ENCODE results near the gene TMEM87B. TPM values are rescaled to one million over a fixed set of nuclear protein-coding genes. Genes with fewer than 3 reads are reported as not detected.

Gene TMEM87B
- total RNA-seq, 2 donors from 2014 or later = 14.8 to 15.3 TPM

DNA sequence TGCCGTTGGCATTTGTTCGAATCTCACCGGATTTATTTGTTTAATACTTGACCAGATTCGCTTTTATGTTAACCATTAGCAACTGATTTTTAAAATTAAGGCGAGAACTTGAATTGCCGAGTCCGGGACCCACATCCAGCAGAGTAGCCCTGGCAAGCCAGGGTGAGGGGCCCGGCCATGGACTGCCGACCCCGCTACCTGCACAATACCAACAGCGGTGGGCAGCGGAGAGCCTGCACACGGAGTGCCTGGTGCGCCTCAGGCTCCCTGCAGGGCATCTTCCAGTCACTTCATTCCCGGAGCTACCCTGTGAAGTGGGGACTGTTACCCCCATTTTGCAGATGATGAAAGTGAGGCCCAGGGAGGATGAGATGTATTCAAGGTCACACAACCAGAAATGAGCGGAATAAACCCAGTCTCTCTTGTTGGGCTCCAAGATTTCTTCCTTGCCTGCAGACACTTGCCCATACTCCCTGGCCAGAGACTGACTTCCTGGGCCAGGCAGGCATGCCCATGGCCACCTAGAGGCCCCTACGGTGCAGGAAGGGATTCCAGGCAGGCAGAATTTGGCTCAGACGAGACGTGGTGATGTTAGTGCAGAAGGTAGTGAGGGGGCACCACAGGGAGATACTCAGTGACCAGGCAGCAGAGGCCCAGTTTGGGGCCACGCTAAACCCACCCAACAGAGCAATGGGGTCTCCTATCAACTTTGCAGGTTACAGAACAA lies 86.0 kb downstream of the TMEM87B start:
- Histone ChIP-seq H3K4me3 (no peak overlapping the region), H3K27me3 (no peaks in the 10 kb centered on the region), H3K4me1 (peaks cover 11% of the 10 kb centered on the region), H3K36me3 (replicated peaks in 1 of 2; ENCODE audit: insufficient read depth in 1 of 2, low read depth in 2 of 2) (no peaks in the 10 kb centered on the region), H3K27ac (no peak overlapping the region), H3K9me3 (no peaks in the 10 kb centered on the region)
- intact Hi-C loops (cut with DNase I) = no loop called here
- no peak for DNase-seq
- TF ChIP-seq, protein P1, sequence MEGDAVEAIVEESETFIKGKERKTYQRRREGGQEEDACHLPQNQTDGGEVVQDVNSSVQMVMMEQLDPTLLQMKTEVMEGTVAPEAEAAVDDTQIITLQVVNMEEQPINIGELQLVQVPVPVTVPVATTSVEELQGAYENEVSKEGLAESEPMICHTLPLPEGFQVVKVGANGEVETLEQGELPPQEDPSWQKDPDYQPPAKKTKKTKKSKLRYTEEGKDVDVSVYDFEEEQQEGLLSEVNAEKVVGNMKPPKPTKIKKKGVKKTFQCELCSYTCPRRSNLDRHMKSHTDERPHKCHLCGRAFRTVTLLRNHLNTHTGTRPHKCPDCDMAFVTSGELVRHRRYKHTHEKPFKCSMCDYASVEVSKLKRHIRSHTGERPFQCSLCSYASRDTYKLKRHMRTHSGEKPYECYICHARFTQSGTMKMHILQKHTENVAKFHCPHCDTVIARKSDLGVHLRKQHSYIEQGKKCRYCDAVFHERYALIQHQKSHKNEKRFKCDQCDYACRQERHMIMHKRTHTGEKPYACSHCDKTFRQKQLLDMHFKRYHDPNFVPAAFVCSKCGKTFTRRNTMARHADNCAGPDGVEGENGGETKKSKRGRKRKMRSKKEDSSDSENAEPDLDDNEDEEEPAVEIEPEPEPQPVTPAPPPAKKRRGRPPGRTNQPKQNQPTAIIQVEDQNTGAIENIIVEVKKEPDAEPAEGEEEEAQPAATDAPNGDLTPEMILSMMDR (IDR thresholded peaks at IDR 0.05) = no peak
- no peak for TF ChIP-seq POLR2A (IDR thresholded peaks at IDR 0.05)
- 76 to 86% methylated on average over 19 to 20 of the region's 20 CpGs for WGBS, 2 donors
- ATAC-seq = no peak

DNA sequence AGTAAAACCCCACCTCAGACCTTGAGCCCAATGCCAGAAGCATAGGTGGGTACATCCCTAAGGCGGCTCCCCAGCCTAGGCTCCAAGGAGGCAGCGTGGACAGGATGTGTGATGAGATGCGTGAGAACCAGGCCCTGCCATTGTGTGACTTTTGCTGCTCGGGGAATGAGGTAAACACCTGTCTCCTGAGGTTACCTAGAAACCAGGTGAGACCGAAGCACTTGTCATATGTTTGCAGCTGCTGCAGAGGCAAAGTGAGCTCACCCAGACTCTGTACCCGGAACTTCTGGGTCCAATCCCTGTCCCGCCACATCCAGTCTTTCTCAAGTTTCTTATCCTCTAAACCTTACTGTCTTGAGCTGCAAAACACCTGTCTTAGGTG lies 86.5 kb downstream of the TMEM87B start:
- TF ChIP-seq POLR2A (IDR thresholded peaks at IDR 0.05) = no peak
- TF ChIP-seq, protein P1 (IDR thresholded peaks at IDR 0.05) = no peak
- DNase-seq = peak in 1 of 4 donors; percentile 23
- no peak overlapping the region for H3K27ac ChIP-seq

DNA sequence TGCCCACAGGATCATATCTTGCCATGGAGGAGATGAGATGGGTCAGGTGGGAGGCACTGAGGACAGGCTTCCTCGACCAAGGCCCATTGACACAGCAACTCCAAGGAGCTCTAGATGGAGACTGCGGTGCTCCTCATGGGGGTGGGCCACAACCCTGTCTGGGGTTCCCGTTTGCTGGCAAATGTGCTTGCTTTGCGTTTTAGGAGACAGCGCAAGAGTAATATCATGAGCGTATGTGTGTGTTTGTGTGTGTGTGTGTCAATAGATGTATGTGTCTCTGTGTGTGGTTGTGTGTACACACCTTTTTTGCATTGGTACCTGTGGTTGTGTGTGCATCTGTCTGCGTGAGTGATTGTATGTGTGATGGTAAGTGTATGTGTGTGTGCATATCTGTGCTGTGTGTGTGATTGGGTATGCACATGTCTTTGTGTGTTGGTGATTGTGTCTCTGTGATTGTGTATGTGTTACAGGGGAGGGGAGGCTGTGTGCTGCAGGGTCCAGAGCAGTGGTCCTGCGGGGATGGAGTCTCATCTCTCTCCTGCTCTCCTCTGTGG lies 87.5 kb downstream of the TMEM87B start:
- intact Hi-C loops (cut with DNase I) = no loop called here
- Histone ChIP-seq H3K27ac (no peak overlapping the region), H3K27me3 (no peaks in the 10 kb centered on the region), H3K9me3 (no peaks in the 10 kb centered on the region), H3K4me1 (peaks cover 5% of the 10 kb centered on the region), H3K36me3 (replicated peaks in 1 of 2; ENCODE audit: insufficient read depth in 1 of 2, low read depth in 2 of 2) (no peaks in the 10 kb centered on the region), H3K4me3 (no peak overlapping the region)
- WGBS, 2 donors = 77 to 83% methylated on average over 8 of the region's 8 CpGs
- TF ChIP-seq POLR2A (IDR thresholded peaks at IDR 0.05) = no peak
- TF ChIP-seq, protein P1 (IDR thresholded peaks at IDR 0.05) = no peak
- DNase-seq (no peak), ATAC-seq (no peak)

More for the DNA sequence above, 86.5 kb downstream of the TMEM87B start:
- Histone ChIP-seq H3K27me3 (no peaks in the 10 kb centered on the region), H3K4me1 (peaks cover 11% of the 10 kb centered on the region), H3K4me3 (no peak overlapping the region), H3K9me3 (no peaks in the 10 kb centered on the region), H3K36me3 (replicated peaks in 1 of 2; ENCODE audit: insufficient read depth in 1 of 2, low read depth in 2 of 2) (no peaks in the 10 kb centered on the region)
- intact Hi-C loops (cut with DNase I) = no loop called here
- ATAC-seq = peak; percentile 28
- WGBS, 2 donors = 63% methylated on average over 7 of the region's 7 CpGs

DNA sequence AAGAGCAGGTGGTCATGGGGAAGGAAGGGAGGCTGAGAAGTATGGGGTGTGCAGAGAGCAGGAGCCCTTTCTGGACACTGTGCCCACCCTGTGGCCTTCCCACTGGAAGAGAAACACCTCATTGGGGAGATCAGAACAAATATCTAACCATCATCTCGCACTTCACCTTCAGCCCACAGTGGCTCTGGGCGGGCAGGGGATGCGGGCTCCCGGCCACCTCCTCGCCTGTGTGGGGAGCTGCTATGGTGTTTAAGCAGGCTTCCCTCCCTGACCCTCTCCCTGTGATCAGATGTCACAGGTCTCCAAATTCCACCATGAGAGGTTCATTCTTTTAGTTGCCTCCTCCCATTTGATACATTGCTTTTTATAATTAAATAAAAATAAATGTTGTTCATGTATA lies 88.1 kb downstream of the TMEM87B start:
- ATAC-seq (no peak), DNase-seq (no peak)
- 84 to 90% methylated on average over 2 to 5 of the region's 5 CpGs for WGBS, 2 donors
- peaks cover under 1% of the 10 kb centered on the region for H3K4me1 ChIP-seq
- no peak overlapping the region for H3K27ac ChIP-seq
- no peak overlapping the region for H3K4me3 ChIP-seq
- no peaks in the 10 kb centered on the region for H3K27me3 ChIP-seq
- TF ChIP-seq, protein P1 (IDR thresholded peaks at IDR 0.05) = no peak
- no peak for TF ChIP-seq POLR2A (IDR thresholded peaks at IDR 0.05)
- intact Hi-C loops (cut with DNase I) = no loop called here
- H3K9me3 ChIP-seq = no peaks in the 10 kb centered on the region
- no peaks in the 10 kb centered on the region for H3K36me3 ChIP-seq (replicated peaks in 1 of 2; ENCODE audit: insufficient read depth in 1 of 2, low read depth in 2 of 2)

DNA sequence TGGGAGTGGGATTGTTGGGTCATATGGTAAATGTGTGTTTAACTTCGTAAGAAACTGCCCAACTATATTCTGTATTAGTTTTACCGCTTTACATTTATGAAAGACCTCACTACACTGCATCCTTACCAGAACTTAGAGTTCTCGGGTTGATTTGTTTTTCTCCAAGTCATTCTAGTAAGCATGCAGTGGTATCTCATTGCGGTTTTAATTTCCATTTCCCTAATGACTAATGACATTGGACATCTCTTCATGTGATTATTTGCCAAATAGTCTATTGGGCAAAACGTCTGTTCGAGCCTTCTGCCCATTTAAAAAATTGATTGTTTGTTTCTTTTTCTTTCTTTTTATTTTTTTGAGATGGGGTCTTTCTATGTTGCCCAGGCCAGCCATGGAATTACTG lies 89.9 kb downstream of the TMEM87B start:
- Histone ChIP-seq H3K4me3 (no peak overlapping the region), H3K27ac (no peak overlapping the region), H3K36me3 (replicated peaks in 1 of 2; ENCODE audit: insufficient read depth in 1 of 2, low read depth in 2 of 2) (no peaks in the 10 kb centered on the region), H3K4me1 (no peaks in the 10 kb centered on the region), H3K27me3 (no peaks in the 10 kb centered on the region), H3K9me3 (no peaks in the 10 kb centered on the region)
- no peak for TF ChIP-seq POLR2A (IDR thresholded peaks at IDR 0.05)
- TF ChIP-seq, protein P1 (IDR thresholded peaks at IDR 0.05) = no peak
- intact Hi-C loops (cut with DNase I) = no loop called here
- DNase-seq (no peak), ATAC-seq (no peak)
- WGBS, 2 donors = 85 to 86% methylated on average over 6 of the region's 6 CpGs
